Stimulated activated CD8-positive, alpha-beta memory T cell treated with anti-CD3 and anti-CD28 coated beads, Interleukin-4, amount 100 ng/mL, for 4 hours (primary cell): Measurements from ENCODE around the gene LCN10.
"Not testable (repeated sequence)": the region's sequence is repeated elsewhere in the genome, so short reads cannot be mapped to it uniquely, and the experiment has no call there.

Experiments
- DNase-seq, 2 donors: peaks; one replicate each; pipeline ENCODE4 v3.0.0-alpha.2; 2020; ENCODE audit warnings: low read depth in 2 of 2, low spot score in 1 of 2

The LCN10 gene

DNA sequence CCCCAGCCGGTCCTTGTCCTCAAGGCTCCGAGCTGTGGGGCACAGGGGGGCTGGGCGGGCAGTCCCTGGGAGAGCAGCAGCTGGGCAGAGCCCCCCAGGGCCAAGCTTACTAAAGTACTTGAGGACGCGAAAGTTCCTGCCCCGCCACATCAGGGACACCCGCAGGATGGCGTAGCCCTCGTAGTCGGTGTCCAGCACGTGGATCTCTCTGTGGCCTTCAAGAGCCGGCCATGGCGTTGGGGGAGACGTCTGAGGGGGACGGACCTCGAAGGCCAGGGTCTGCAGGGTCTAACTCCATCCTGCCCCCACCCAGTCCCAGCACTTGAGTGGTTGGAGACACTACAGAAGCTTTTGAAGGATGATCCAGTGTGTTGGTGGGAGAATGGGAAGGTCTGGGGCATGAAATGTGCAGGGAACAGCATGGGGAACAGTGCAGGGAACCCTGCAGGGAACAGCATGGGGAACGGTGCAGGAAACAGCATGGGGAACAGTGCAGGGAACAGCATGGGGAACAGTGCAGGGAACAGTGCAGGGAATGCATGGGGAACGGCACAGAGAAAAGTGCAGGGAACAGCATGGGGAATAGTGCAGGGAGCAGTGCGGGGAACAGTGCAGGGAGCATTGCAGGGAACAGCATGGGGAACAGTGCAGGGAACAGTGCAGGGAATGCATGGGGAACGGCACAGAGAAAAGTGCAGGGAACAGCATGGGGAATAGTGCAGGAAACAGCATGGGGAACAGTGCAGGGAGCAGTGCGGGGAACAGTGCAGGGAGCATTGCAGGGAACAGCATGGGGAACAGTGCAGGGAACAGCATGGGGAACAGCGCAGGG lies 12.8 kb upstream of the LCN10 start:
- not testable (repeated sequence) for DNase-seq

DNA sequence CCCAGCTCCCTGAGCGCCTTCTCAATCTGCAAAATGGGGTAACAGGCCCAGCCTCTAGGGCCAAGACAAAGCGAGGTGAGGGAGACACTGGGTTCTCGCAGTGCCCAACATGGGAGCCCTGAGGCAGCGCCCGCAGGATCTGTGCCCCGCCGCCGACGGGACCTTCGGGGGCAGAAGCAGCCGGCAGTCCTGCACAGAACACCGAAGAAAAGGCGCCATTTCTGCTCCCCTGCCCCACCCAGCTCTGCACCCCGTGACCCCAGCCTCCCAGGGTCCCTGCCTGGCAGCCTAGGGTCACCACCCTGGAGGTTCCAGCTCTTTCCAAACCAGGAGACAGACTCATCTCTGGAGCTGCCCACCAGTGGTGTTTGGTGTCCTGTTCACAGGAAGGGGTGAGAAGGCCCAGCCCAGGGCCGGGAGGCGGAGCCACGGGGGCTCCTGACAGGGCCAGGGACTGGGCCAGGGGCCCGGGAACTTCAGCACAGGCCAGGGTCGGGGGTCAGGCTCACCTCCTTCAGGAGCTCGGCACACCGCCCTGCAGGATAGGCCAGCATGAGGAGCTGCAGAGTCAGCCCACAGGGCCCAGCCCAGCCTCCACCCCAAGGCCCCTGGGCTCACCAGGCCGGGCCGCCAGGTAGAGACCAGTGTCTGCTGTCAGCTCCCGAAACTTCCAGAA lies 12.0 kb upstream of the LCN10 start:
- no peak for DNase-seq

DNA sequence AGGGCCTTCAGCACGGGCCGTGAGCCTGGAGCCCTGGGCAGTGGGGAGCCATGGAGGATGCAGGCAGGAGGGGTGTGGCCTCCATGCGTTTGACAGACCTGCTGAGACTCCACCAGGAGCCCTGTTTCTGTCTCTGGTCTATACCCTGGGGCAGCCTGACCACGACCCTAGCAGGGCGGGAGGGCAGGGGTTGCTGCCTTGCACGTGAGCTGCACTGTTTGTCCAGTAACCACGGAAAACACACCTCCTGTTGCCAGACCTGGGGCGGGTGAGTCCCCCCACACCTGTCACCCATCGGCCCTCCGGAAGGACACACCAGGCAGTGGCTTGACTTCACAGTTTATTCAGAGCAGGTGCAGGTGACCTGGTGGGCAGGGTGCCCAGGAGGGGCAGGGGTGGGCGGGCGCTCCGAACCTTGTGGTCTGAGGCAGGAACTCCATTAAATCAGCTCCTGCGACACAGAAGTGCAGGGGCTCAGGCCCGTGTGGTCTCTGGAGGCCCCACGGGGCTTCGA lies 11.4 kb upstream of the LCN10 start:
- no peak for DNase-seq

DNA sequence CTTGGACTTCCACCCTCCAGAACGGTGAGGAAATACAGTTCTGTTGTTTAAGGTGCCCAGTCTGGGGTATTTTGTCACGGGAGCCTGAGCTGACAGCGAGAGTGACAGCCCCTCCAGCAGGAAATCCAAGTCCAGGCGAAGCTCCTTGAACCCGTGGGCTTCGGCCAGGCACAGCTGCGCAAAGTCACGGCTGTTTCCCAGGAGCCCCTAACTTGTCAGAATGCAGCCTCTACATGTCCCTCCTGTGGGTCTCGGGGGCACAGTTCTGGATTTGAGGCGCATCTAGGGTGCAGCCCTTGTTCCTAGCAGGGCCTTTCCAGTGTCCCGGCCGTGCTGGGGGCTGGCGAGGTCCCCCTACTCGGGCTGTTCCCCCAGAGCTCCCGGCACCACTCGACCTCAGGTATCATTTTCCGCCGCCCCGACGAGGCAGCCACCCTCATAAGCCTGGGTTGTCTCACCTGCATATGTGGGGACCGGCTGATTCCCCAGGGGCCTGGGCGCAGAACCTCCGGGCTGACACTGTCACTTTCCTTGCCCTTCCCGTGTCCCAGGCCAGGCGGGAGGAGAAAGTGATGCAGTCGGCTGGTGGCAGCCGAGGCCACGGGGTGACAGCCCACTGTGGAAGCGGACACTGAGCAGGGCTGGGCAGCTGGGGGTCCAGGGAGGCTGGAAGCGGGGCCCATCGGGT lies 10.8 kb upstream of the LCN10 start:
- DNase-seq, result no peak

DNA sequence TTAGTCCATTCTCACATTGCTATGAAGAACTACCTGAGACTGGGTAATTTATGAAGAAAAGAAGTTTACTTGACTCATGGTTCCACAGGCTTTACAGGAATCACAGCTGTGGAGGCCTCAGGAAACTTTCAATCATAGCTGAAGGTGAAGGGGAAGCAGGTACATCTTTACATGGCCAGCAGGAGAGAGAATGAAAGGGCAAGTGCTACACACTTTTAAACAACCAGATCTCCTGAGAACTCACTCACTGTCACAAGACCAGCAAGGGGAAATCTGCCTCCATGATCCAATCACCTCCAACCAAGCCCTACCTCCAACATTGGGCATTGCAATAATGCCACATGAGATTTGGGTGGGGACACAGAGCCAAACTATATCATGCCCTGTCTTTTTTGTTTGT lies 9.1 kb upstream of the LCN10 start:
- DNase-seq, result no peak

DNA sequence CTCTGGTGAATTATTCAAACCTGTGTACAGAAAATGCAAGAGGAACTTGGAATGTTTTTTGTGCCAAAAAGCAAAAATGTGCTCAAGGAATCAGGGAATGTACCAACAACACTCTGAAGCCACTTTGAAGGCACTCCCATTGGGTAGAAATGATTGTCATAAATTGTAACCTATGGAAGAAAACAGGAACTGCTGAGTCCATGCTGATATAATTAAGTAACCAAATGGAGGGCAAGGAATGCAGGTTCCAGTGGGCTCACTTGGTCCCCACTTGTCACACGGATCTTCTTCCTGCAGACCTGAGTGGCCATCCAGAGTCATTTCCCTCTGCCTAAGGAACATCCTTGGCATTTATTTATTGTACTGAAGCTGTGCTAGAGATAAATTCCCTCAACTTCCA lies 8.5 kb upstream of the LCN10 start:
- no peak for DNase-seq

DNA sequence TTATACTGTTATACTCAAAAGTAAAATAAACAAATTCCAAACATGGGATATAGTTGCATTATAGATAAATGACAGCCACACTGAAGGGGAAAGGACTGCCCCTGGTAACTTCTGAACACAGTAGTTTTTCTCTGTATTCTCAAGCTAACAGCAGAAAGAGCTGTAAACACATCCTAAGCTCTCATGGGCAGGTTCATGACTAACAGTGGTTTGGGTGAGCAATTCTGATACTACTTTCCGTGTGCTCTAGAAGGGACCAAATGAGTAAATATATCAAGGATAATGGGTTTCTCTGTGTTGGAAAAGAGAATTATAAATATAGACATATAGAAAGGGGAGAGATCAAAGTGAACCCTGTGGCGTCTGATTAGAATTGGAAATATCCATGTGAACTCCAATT lies 7.8 kb upstream of the LCN10 start:
- DNase-seq, result no peak

DNA sequence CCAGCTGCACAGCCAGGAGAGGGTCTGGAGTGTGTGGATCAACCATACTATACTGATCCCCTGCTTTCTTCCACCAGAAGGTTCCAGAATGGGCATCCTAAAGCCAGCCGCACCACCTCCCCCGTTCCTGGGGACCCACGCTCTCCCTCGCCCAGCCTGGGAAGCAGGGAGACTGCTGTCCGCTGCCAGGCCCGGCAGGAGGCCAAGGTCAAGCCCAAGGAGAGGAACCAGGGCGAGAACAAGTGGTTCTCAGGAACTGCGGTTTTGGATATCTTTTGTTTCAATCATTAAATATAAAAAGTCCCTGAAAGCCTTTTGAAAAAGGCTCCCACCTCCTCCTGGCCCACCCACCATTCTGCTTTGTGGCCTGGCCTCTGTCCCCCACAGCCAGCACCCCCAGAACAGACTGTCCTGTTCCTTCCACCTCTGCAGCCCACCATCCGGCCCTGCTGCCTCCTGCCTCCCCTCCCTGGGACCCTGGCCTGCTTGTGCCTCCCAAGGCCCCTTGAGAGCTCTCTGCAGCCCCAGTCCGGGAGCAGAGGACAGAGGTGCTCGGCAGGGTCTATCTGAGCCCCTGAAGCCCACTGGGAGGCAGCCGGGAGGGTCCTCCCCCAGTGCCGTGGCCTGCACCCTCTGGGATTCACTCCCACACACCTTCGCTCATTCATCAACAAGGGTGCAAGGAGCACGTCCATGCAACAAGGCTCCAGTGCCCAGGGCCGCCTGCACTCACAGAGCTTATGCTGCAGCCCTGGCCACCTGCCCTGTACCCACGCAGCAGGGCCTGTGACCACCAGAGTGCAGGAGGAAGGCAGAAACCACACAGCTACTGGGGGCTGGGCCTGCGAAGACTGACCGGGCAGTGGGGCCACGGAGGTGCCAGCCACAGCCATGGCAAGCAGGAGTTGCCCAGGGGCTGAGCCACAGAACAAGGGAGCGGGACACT lies 6.2 kb upstream of the LCN10 start:
- no peak for DNase-seq

DNA sequence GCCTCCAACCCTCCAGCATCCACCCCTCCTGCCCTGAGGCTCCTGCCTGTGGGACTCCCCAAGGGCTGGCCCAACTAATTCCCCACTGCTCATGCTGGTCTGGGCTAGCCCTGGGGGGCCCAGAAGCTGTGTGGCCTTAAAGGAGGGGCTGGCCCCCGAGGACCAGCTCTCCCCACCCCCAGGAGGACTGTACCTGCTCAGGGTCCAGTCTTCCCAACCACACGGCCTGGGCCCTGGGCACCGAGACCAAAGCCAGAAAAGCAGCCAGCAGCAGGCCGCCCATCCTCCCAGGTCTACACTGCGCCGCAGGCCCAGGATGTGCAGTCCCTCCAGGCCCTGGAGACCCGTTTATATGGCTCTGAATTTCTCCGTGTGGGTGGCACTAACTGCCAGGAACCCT lies 5.5 kb upstream of the LCN10 start, which contains the start of gene LCN6:
TSS of gene LCN6 (minus strand) at position 325 of the 400 bp plus-strand sequence. CDS start at position 283, 42 bp downstream.
- DNase-seq, result no peak

DNA sequence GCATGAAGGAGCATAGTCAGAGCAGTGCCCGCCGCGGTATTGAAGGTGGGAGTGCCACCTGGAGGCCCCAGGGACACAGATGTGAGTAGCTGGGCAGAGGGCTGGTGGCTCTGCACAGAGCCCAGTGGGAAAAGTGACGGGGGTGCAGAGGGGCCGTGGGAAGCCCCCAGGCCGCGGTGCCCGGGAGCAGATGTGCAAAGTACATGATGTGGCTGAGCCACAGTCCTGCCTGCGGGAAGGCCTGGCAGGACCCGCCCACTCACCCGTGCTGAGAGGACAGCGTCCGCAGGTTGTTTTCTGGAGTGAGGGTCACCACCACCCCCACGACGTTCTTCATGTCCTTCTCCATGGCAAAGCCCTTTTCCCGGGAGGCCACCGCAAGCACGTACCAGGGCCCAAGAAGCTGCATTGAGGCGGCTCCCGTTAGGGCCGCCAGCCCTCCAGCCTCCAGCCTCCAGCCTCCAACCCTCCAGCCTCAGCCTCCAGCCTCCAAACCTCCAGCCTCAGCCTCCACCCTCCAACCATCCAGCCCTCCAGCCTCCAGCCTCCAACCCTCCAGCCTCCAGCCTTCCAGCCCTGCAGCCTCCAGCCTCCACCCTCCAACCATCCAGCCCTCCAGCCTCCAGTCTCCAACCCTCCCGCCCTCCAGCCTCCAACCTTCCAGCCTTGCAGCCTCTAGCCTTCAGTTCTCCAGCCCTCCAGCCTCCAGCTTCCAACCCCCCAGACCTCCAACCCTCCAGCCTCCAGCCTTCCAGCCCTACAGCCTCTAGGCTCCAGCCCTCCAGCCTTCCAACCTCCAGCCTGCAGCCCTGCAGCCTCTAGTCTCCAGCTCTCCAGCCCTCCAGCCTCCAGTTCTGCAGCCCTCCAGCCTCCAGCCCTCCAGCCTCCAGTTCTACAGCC lies 4.7 kb upstream of the LCN10 start:
- DNase-seq, result no peak

DNA sequence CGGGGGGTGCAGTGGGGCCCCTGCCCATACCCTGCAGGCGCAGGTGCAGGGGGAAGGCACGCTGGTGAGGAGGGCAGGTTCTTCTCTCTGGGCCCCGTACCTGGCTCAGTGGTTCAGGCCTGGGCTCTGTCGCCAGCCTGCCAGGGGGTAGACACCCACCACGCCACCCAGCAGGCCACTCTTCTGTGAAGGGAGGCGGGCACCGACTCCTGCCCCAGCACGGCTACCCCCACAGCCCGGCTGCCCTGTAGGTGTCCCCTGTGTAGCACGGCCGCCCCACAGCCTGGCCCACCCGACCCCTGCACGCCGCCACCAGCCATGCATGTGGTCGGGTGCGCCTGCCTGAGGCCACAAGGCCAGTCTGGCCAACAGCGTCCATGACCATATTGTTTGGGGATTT lies 3.9 kb upstream of the LCN10 start:
- no peak for DNase-seq

DNA sequence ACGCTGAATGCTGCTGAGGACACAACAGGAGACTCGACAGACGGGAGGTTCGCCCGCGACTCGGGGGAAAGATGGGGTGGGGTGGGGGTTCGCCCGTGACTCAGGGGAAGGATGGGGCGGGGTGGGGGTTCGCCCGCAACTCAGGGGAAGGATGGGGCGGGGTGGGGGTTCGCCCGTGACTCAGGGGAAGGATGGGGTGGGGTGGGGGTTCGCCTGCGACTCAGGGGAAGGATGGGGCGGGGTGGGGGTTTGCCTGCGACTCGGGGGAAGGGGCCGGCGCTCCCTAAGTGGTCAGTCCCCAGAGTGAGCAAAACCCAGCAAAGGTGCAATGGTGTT lies 3.4 kb upstream of the LCN10 start:
- no peak for DNase-seq

DNA sequence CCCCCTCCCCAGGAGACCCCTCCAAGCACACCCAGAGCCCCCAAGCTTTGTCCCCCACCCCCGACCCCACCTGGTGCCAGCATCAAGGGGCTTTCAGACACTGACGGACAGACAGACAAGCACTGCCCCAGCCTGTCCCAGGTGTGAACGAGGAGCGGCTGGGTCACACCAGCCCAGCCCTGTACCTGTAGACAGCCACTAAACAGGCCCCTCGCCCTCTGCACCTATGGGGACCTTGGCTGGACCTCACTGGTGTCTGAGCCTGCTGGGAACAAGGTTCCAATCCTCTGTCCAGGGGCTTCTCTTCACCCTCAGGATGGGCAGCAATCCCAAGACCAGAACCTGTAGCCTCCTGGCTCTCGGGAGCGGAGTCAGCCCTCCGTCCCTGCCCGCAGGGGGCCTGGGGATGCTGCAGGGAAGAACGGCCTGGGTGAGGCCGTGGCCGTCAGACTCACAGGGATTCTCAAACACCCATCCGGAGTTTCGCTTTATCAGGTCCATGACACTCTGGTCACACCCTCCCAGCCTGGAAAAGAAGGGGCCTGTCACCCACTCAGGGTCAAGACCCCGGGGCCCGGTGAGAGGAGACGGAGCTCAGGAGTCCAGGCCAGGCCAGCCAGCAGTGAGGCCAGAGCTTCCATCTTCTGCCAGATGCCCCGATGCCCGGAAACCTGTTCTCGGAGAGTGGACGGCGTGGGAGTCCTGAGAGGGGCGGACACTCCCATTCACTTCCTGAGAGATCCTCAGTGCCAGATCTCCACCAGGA lies 2.8 kb upstream of the LCN10 start:
- DNase-seq, result no peak

DNA sequence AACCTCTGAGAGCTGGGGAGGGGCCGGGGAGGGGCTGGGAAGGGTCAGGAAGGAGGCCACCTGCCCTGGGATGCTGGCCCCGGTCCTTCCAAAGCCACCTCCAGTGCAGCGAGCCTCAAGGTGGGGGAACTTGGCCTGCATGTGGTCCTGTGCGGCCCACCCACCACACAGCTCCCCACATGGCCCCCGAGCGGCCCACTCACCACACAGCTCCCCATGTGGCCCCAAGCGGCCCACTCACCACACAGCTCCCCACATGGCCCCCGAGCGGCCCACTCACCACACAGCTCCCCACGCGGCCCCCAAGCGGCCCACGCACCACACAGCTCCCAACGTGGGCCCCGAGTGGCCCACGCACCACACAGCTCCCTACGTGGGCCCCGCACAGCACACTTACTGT lies 2.0 kb upstream of the LCN10 start:
- DNase-seq, result no peak

DNA sequence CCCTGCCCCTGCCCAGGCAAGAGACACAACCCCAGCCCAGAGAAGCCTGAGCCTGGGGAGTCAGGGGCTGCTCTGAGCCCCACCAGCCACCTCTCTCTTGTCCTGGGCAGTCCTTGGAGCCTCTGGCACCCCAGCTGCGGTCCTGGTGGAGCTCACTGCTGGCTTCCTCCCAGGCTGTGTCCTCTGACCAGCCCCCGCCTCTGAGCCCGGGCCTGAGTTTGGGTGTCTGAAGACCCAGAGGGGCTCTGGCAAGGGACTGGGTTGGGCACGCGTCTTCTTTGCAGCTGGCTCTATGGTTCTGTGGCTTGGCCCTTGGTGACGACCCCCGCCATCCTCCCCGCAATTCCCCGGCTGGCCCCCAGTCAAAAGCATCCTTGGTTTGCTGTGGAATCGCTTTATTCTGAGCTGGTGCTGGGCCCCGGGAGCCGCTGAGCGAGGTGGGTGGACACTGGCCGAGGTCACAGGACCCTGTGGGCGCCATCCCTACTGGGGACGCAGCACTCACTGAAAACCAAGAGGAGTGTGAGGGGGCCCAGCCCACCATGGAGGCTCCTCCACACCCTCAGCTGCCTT lies 985 bp upstream of the LCN10 start:
- DNase-seq, result no peak

DNA sequence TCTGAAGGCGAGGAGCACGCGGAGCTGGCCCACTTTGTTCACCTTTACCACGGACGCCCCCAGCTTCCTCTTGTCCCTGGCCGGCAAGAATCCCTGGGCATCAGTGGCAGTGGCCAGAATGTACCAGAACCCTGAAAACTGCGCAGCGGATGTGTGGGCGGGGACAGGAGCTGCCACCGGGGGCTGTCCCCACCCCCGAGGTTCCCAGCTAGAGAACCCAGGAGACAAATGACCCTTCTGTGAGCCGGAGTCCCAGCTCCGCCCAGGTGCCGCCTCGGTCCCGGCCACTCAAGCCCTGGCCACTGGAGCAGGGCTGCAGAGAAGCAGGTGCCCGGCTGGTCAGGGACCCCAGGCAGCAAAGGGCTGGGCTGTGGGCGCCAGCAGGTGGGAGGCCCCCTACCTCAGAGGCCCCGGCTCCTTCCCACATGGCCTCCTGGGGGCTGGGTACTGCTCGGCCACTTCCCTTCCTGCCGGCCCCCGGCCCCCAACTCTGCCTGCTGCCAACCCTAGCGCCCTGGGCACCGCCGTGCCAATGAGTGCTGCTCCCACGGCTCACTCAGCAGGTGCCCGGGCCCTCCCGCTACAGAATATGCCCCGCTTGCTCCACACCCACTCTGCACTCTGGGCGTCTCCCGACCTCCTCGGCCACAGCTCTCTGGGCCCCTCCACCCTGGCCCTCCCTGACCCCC lies 713 bp downstream of the LCN10 start:
- DNase-seq, result no peak

DNA sequence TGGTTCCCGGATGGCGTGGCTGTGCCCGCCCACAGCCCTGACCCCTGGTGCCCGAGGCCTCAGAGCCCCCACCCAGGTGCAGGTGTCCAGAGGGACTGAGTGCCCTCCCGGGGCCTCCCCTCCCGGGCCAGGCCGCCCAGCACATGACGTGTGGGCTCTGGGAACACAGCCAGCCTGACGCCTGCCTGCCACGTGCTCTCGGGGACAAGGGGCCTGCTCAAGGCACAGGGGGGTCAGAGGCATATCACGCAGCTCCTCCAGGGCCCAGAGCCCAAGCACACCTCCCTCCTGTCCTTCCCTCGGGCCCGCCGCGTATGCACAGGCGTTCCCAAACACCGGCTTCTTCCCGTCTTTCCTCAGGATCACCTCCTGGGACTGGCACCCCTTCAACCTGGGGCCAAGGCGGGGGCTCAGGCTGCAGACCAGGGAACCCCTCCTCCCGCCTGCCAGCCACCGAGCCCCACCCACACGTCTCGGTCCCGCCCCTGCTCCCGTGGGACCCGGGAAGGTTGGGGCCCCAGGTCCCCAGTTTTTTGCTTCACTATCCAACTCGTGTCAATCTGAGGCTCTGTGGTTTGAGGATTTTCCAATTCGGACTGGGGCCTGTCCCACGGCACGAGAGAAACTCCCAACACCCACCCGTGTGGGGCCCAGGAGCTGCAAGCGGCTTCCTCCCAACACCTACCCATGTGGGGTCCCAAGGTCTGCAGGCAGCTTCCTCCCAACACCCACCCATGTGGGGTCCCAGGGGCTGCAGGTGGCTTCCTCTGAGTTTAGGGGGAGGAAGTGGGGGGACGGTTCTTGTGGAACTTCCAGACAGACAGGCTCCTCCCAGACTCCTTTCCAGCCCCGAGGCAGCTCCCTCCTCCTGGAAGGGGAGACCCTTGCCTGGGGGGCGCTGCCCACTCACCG lies 1.5 kb downstream of the LCN10 start:
- no peak for DNase-seq
